Esophagus muscularis mucosa (tissue), 4 donors: ENCODE results near the gene OR5H1. TPM values are rescaled to one million over a fixed set of nuclear protein-coding genes. Genes with fewer than 3 reads are reported as not detected.

Experiments
- DNase-seq: peaks from one replicate; pipeline ENCODE4 v3.0.0-alpha.2; 2017; ENCODE audit errors: extremely low spot score
- H3K27ac ChIP-seq, 4 donors: fragments of 200-600 bp; sonication (generic); replicated peaks in 1 of 4; 1 replicate in 3 of 4; 2 replicates in 1 of 4; pipeline ENCODE4 v1.5.1; 2016 to 2019; ENCODE audit warnings: mild to moderate bottlenecking in 1 of 4
- H3K27me3 ChIP-seq, 4 donors: fragments of 200-600 bp; sonication (generic); one replicate each; pipeline versions ENCODE4 v1.5.1 to v1.6.0; 2016 to 2019
- H3K36me3 ChIP-seq, 4 donors: fragments of 200-600 bp; sonication (generic); one replicate each; pipeline ENCODE4 v1.5.1; 2016 to 2019
- H3K4me1 ChIP-seq, 4 donors: fragments of 200-600 bp; sonication (generic); one replicate each; pipeline ENCODE4 v1.5.1; 2016 to 2019
- H3K4me3 ChIP-seq, 4 donors: fragments of 200-600 bp; sonication (generic); 1 replicate in 2 of 4; 2 replicates in 2 of 4; pipeline ENCODE4 v1.5.1; 2016 to 2019; ENCODE audit warnings: mild to moderate bottlenecking in 4 of 4, moderate library complexity in 1 of 4
- H3K9me3 ChIP-seq, 4 donors: fragments of 200-600 bp; sonication (generic); 1 replicate in 3 of 4; 2 replicates in 1 of 4; pipeline ENCODE4 v1.5.1; 2016 to 2019
- EP300 ChIP-seq: sonication (generic); formaldehyde crosslinking; IDR thresholded peaks from one replicate; pipeline ENCODE4 v1.6.1; 2017; ENCODE audit warnings: antibody characterized with exemption
- POLR2A ChIP-seq: fragments of 450-650 bp; IDR thresholded peaks from one replicate; pipeline ENCODE4 v1.6.1; 2017; ENCODE audit warnings: antibody characterized with exemption, moderate library complexity, mild to moderate bottlenecking, low read depth
- POLR2AphosphoS5 ChIP-seq, 2 donors: sonication (generic); formaldehyde crosslinking; IDR thresholded peaks; one replicate each; pipeline ENCODE4 v1.6.1; 2017; ENCODE audit warnings: antibody characterized with exemption in 2 of 2
- intact Hi-C: fragments of 100-400 bp; cut with DNase I; formaldehyde crosslinking; loops from one replicate; pipeline ENCODE4 v1.15.1; 2023
- total RNA-seq, 4 donors: library from RNA; depleted of rRNA; stranded (reverse); fragments of >200 nt; gene quantifications; one replicate each; pipeline versions ENCODE4 v1.1.0 to v1.2.1, GENCODE V29; 2016
- TF ChIP-seq, protein P1 (sequence below), 3 experiments: fragments of 200-600 bp in 2 of 3; fragments of 450-650 bp in 1 of 3; sonication (generic) in 2 of 3; IDR thresholded peaks; one replicate each; pipeline ENCODE4 v1.5.1; 2017 to 2019; ENCODE audit warnings: antibody characterized with exemption in 3 of 3, mild to moderate bottlenecking in 2 of 3, moderate library complexity in 1 of 3

Gene OR5H1
- total RNA-seq, 4 donors from 2014 or later, result not detected

DNA sequence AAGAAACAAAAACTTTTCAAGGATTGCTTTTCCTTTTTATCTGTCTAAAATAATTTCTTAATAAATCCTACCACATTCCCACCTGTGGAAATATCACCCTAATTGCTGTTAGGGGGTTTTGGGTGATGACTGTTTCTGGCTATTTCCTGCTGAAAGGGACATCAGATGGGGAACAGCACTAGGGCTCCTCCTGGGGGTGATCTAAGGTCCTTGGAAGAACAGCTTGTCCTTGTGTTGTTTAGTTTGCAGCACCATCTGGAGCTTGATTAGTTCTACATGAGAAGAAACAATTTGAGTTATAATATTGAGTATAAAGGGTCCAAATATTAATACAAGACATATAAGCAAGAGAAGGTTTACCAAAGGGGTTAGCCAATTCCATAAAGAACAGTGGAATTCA lies 54.7 kb downstream of the OR5H1 start:
- no peak for DNase-seq
- H3K36me3 ChIP-seq, result no peaks in the 10 kb centered on the region
- H3K27ac ChIP-seq, result no peak overlapping the region
- no peaks in the 10 kb centered on the region for H3K4me1 ChIP-seq
- no peaks in the 10 kb centered on the region for H3K27me3 ChIP-seq
- H3K9me3 ChIP-seq, result no peaks in the 10 kb centered on the region
- no peak for TF ChIP-seq POLR2A
- TF ChIP-seq, protein P1, sequence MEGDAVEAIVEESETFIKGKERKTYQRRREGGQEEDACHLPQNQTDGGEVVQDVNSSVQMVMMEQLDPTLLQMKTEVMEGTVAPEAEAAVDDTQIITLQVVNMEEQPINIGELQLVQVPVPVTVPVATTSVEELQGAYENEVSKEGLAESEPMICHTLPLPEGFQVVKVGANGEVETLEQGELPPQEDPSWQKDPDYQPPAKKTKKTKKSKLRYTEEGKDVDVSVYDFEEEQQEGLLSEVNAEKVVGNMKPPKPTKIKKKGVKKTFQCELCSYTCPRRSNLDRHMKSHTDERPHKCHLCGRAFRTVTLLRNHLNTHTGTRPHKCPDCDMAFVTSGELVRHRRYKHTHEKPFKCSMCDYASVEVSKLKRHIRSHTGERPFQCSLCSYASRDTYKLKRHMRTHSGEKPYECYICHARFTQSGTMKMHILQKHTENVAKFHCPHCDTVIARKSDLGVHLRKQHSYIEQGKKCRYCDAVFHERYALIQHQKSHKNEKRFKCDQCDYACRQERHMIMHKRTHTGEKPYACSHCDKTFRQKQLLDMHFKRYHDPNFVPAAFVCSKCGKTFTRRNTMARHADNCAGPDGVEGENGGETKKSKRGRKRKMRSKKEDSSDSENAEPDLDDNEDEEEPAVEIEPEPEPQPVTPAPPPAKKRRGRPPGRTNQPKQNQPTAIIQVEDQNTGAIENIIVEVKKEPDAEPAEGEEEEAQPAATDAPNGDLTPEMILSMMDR (IDR thresholded peaks at IDR 0.05), result no peak
- TF ChIP-seq POLR2AphosphoS5 (IDR thresholded peaks at IDR 0.05), result no peak
- TF ChIP-seq EP300, result no peak
- H3K4me3 ChIP-seq, result no peak overlapping the region
- intact Hi-C loops, result no loop called here

Other genes starting within 250 kb of the OR5H1 start
- 10 to 100 TPM; 19.5 to 24.2 (median 21.7) TPM for gene RIOX2, start 158.3 kb upstream of the OR5H1 start, total RNA-seq
- gene GABRR3, start 95.4 kb upstream of the OR5H1 start, total RNA-seq, result not detected
- not detected for gene OR5AC2, start 43.5 kb upstream of the OR5H1 start, total RNA-seq
- not detected for gene OR5H14, start 16.8 kb downstream of the OR5H1 start, total RNA-seq
- gene OR5H15, start 36.0 kb downstream of the OR5H1 start, total RNA-seq, result not detected
- gene OR5H6, start 133.5 kb downstream of the OR5H1 start, total RNA-seq, result not detected
- not detected for gene OR5H2, start 151.8 kb downstream of the OR5H1 start, total RNA-seq
- not detected for gene OR5K4, start 223.1 kb downstream of the OR5H1 start, total RNA-seq